Esophagus squamous epithelium (tissue), 5 donors: ENCODE measurements around the gene DCP2. TPM values are rescaled to one million over a fixed set of nuclear protein-coding genes. Genes with fewer than 3 reads are reported as not detected.

ENCODE experiments used
- DNase-seq: peaks from one replicate; lab custom pipeline; 2025; lab: John Stamatoyannopoulos, UW
- H3K27ac ChIP-seq, 4 donors: fragments of 200-600 bp; sonication (generic); one replicate each; pipeline ENCODE4 v1.5.1; 2016 to 2019; ENCODE audit warnings: mild to moderate bottlenecking in 1 of 4
- H3K27me3 ChIP-seq, 4 donors: fragments of 200-600 bp; sonication (generic); 1 replicate in 3 of 4; 2 replicates in 1 of 4; pipeline versions ENCODE4 v1.5.1 to v1.6.0; 2017 to 2021; ENCODE audit warnings: antibody characterized with exemption in 1 of 4
- H3K36me3 ChIP-seq, 3 donors: fragments of 200-600 bp; sonication (generic); one replicate each; pipeline ENCODE4 v1.5.1; 2016 to 2019
- H3K4me1 ChIP-seq, 3 donors: fragments of 200-600 bp; sonication (generic); one replicate each; pipeline ENCODE4 v1.5.1; 2017 to 2019
- H3K4me3 ChIP-seq, 4 donors: fragments of 200-600 bp; sonication (generic); 1 replicate in 3 of 4; 2 replicates in 1 of 4; pipeline ENCODE4 v1.5.1; 2016 to 2019; ENCODE audit warnings: mild to moderate bottlenecking in 2 of 4, moderate library complexity in 1 of 4
- H3K9me3 ChIP-seq, 3 donors: fragments of 200-600 bp; sonication (generic); one replicate each; pipeline ENCODE4 v1.5.1; 2016 to 2019
- CTCF ChIP-seq, 6 experiments: fragments of 450-650 bp in 4 of 6; fragments of 200-600 bp in 2 of 6; sonication (generic) in 2 of 6; IDR thresholded peaks; one replicate each; pipeline ENCODE4 v1.5.1; 2016 to 2019; ENCODE audit warnings: antibody characterized with exemption in 6 of 6, mild to moderate bottlenecking in 4 of 6, moderate library complexity in 4 of 6
- POLR2A ChIP-seq, 4 donors: fragments of 450-650 bp; IDR thresholded peaks; one replicate each; pipeline ENCODE4 v1.6.1; 2017; ENCODE audit warnings: antibody characterized with exemption in 4 of 4, mild to moderate bottlenecking in 4 of 4, moderate library complexity in 3 of 4
- WGBS, 2 donors: methylation state at CpG; one replicate each; pipeline ENCODE4 v1.1.5; 2018; 5-methylcytosine and 5-hydroxymethylcytosine counted together
- intact Hi-C: fragments of 100-400 bp; cut with DNase I; formaldehyde crosslinking; loops from one replicate; pipeline ENCODE4 v1.15.0; 2022
- total RNA-seq, 4 donors: library from RNA; depleted of rRNA; stranded (reverse); fragments of >200 nt; gene quantifications; one replicate each; pipeline ENCODE4 v1.1.0, GENCODE V29; 2016
- donor health status: DM: yes; HTN: yes; CAD: no.

DCP2 gene
- total RNA-seq, 4 donors from 2014 or later: 9.0 to 24.9 (median 17.4) TPM

GRCh38 chr5:112998296-112998695, 21.7 kb downstream of the DCP2 start:
- intact Hi-C loops: loop anchor here (10.0 kb wide), 1 partner anchor 507 kb away; no protein-coding TSS in a partner anchor
- Histone ChIP-seq H3K9me3 (no peaks in the 10 kb centered on the region), H3K4me1 (peaks cover 0 to 11% (median 0%) of the 10 kb centered on the region in 3 donors), H3K4me3 (no peak overlapping the region), H3K27me3 (no peaks in the 10 kb centered on the region), H3K36me3 (peaks cover 0 to 53% (median 2%) of the 10 kb centered on the region in 3 donors), H3K27ac (no peak overlapping the region)
- TF ChIP-seq CTCF (IDR thresholded peaks at IDR 0.05) (no peak), POLR2A (IDR thresholded peaks at IDR 0.05) (no peak)
- no peak for DNase-seq
- 83 to 93% methylated on average over 4 of the region's 4 CpGs for WGBS, 2 donors

- TF ChIP-seq CTCF (IDR thresholded peaks at IDR 0.05): no peak
- no peak for TF ChIP-seq POLR2A (IDR thresholded peaks at IDR 0.05)
- WGBS, 2 donors: 79 to 97% methylated on average over 2 of the region's 2 CpGs
- intact Hi-C loops: no loop called here
- peaks cover 0 to 51% (median 0%) of the 10 kb centered on the region in 3 donors for H3K36me3 ChIP-seq
- no peak overlapping the region for H3K27ac ChIP-seq
- H3K9me3 ChIP-seq: no peaks in the 10 kb centered on the region
- no peak for DNase-seq
- H3K27me3 ChIP-seq: no peaks in the 10 kb centered on the region
- peaks cover 0 to 19% (median 0%) of the 10 kb centered on the region in 3 donors for H3K4me1 ChIP-seq
- no peak overlapping the region for H3K4me3 ChIP-seq
These were observed 23.9 kb downstream of the DCP2 start for GRCh38 chr5:113000466-113000865.

GRCh38 chr5:113002423-113002822, 25.8 kb downstream of the DCP2 start:
- TF ChIP-seq CTCF (IDR thresholded peaks at IDR 0.05): no peak
- TF ChIP-seq POLR2A (IDR thresholded peaks at IDR 0.05): no peak
- Histone ChIP-seq H3K9me3 (no peaks in the 10 kb centered on the region), H3K4me1 (peaks cover 0 to 11% (median 0%) of the 10 kb centered on the region in 3 donors), H3K4me3 (no peak overlapping the region), H3K27ac (no peak overlapping the region), H3K27me3 (no peaks in the 10 kb centered on the region), H3K36me3 (peaks cover 0 to 64% (median 0%) of the 10 kb centered on the region in 3 donors)
- intact Hi-C loops: no loop called here
- no peak for DNase-seq
- WGBS, 2 donors: 93 to 96% methylated on average over 3 to 5 of the region's 5 CpGs

- TF ChIP-seq POLR2A (IDR thresholded peaks at IDR 0.05) (no peak), CTCF (IDR thresholded peaks at IDR 0.05) (no peak)
- 71 to 82% methylated on average over 3 of the region's 3 CpGs for WGBS, 2 donors
- Histone ChIP-seq H3K36me3 (peaks cover 0 to 73% (median 0%) of the 10 kb centered on the region in 3 donors), H3K27ac (no peak overlapping the region), H3K4me1 (peaks cover 0 to 11% (median 0%) of the 10 kb centered on the region in 3 donors), H3K27me3 (no peaks in the 10 kb centered on the region), H3K4me3 (no peak overlapping the region), H3K9me3 (no peaks in the 10 kb centered on the region)
- intact Hi-C loops: no loop called here
- no peak for DNase-seq
These were observed 27.2 kb downstream of the DCP2 start for GRCh38 chr5:113003763-113004162.

- H3K27ac ChIP-seq: no peak overlapping the region
- 36 to 67% methylated on average over 1 of the region's 1 CpG for WGBS, 2 donors
- no peaks in the 10 kb centered on the region for H3K9me3 ChIP-seq
- H3K27me3 ChIP-seq: no peaks in the 10 kb centered on the region
- DNase-seq: no peak
- TF ChIP-seq CTCF (IDR thresholded peaks at IDR 0.05): no peak
- H3K4me1 ChIP-seq: peaks cover 0 to 11% (median 0%) of the 10 kb centered on the region in 3 donors
- H3K36me3 ChIP-seq: peaks cover 0 to 89% (median 0%) of the 10 kb centered on the region in 3 donors
- intact Hi-C loops: no loop called here
- no peak overlapping the region for H3K4me3 ChIP-seq
These were observed 28.9 kb downstream of the DCP2 start for GRCh38 chr5:113005454-113005853.
